HG03521 (cell line): ENCODE measurements around the gene KIF26B.
"Not testable (repeated sequence)": the region's sequence is repeated elsewhere in the genome, so short reads cannot be mapped to it uniquely, and the experiment has no call there.

Experiments used
- ATAC-seq: cut with Tn5 transposase; IDR thresholded peaks from one replicate; pipeline ENCODE4 v1.9.1; 2021; ENCODE audit warnings: mild to moderate bottlenecking, moderate library complexity; ENCODE audit not compliant: unreplicated experiment

KIF26B gene

DNA sequence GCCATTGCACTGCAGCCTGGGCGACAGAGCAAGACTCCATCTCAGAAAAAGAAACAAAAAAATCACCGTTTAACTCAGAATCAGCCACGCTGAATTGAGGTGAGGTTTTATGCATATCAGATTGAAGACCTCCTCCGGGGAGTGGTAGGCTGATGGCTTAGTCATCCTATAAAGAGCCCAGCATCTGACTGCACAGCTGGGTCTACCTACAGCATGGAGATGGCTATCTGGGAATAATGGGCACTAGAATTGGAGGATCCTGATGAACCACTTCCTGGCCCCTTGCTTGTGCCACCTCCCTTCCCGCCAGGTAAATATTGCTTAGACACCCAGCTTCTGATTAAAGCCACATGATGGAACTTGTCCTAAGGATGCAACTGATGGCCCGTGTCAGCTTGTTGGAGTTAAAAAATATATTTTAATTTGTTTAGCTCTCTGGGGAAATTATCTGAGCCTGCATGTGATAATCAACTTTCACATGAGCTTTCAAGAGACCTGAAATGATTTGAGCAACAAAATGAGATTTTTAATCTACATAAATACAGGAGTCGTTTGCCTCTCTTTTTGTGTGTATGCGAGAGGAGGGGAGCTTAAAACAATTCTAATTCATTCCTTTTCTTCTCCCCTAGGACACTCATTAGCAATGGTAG is 157.2 kb downstream of the KIF26B start:
- no peak for ATAC-seq

GRCh38 chr1:245313576-245313975 is 158.8 kb downstream of the KIF26B start:
- ATAC-seq, result no peak

GRCh38 chr1:245316784-245317183 is 162.0 kb downstream of the KIF26B start:
- ATAC-seq, result no peak

- ATAC-seq, result no peak
Measured at GRCh38 chr1:245317217-245317616, 162.4 kb downstream of the KIF26B start.

DNA sequence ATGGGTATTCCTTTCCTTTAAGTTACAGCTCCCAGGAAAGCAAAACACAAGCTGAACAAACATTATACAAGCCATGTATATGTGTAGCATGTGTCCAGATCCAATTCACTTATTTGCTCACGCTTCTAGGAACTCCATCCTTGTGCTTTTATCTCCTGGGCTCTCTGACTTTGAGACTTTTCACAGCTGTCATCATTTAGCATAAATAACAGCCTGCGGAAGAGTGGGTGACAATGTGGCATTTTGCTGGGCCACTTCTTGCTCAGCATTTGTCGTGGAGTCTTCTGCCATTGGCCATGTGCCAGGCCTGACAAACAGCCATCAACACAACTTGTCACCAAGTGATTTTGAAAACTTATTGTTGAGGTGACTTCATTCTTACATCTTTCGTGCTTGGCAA is 164.3 kb downstream of the KIF26B start:
- ATAC-seq, result no peak

DNA sequence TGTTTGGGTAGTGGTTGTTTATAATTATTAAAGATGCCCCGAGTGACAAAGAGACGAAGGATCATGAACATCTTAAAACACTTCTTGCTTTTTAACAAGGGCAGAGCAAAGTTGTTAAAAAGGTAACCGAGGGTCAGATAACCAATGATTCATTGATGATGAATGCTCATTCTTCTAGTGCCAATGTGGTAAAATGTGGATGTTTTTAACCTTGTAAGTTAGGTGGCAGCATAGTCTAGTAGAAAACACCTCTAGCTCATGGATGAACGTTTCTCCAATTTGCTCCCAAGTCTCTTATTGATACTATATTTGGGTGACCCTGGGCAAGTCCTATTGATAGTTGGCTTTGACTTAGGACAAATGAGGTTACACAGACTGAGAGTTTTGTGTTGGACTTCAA is 167.9 kb downstream of the KIF26B start:
- no peak for ATAC-seq

- not testable (repeated sequence) for ATAC-seq
Measured at GRCh38 chr1:245323765-245324164, 169.0 kb downstream of the KIF26B start.

DNA sequence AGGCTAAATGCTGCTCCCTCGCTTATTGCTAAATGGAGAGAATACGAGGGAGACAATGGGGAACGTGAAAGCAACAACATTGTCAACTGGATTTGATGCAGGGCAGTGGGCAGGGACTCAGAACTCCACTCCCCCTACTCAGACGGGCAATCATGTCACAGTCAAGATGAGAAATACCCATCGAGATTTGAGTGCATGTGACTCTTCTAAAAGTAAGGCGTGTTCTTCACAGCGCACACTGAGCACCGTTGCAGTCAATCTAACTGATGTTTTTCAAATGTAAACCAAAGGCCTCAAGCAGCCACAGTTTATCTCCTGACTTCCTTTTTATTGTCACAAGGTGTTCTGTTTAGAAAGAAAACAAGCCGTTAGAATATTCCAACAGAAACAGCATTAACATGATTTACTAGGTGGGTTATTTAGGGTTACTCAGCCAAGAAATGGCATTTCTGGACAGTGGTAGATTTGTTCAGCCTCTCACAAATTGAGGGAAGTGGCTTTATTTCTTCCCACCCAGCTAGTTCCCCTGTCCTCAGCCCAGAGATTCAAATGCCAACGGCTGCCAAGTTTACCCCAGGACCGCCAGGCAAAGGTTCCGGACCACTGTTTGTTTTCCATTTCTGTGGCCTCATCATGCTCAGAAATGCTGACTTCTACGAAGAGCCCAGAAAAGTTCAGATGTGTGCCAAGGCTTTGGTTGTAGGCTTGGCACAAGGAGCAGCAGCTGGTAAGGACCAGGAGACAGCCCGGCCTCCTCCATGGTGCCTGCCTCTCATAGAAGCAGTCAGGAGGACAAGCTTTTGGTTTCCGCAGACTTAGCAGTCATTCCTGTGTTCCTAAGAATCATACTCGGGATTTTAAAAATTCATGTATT is 171.4 kb downstream of the KIF26B start:
- no peak for ATAC-seq

- no peak for ATAC-seq
Measured at GRCh38 chr1:245327360-245327759, 172.6 kb downstream of the KIF26B start.

- ATAC-seq, result no peak
Measured at GRCh38 chr1:245327842-245328241, 173.1 kb downstream of the KIF26B start.

- no peak for ATAC-seq
Measured at GRCh38 chr1:245330951-245331350, 176.2 kb downstream of the KIF26B start.

DNA sequence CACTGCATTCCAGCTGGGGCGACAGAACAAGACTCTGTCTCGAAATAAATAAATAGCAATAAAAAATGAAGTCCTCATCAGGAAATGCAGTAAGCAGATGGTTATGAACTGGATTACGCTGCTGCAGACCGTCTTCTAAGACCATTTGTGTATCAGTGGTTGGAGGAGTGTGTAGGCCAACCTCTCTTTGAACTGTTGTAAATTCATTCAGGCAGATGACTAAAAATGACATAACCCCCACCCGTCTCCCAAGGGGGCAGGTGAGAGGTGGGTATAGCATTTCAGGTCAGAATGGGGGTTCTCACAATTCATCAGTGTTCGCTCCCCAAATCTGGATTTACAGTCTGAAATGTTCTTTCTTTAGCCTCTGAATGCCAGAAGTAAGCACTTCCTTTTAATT is 177.3 kb downstream of the KIF26B start:
- ATAC-seq, result no peak

GRCh38 chr1:245332513-245332912 is 177.7 kb downstream of the KIF26B start:
- no peak for ATAC-seq

GRCh38 chr1:245334235-245334634 is 179.4 kb downstream of the KIF26B start:
- no peak for ATAC-seq

- no peak for ATAC-seq
Measured at GRCh38 chr1:245334827-245335490, 180.2 kb downstream of the KIF26B start.

DNA sequence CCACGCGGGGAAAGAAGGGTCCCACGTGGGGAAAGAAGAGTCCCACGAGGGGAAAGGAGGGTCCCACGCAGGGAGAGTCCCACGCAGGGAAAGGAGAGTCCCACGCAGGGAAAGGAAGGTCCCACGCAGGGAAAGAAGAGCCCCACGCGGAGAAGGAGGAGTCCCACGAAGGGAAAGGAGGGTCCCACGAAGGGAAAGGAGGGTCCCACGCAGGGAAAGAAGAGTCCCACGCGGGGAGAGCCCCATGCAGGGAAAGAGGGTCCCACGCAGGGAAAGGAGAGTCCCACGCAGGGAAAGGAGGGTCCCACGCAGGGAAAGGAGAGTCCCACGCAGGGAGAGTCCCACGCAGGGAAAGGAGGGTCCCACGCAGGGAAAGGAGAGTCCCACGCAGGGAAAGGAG is 180.9 kb downstream of the KIF26B start:
- ATAC-seq, result not testable (repeated sequence)

DNA sequence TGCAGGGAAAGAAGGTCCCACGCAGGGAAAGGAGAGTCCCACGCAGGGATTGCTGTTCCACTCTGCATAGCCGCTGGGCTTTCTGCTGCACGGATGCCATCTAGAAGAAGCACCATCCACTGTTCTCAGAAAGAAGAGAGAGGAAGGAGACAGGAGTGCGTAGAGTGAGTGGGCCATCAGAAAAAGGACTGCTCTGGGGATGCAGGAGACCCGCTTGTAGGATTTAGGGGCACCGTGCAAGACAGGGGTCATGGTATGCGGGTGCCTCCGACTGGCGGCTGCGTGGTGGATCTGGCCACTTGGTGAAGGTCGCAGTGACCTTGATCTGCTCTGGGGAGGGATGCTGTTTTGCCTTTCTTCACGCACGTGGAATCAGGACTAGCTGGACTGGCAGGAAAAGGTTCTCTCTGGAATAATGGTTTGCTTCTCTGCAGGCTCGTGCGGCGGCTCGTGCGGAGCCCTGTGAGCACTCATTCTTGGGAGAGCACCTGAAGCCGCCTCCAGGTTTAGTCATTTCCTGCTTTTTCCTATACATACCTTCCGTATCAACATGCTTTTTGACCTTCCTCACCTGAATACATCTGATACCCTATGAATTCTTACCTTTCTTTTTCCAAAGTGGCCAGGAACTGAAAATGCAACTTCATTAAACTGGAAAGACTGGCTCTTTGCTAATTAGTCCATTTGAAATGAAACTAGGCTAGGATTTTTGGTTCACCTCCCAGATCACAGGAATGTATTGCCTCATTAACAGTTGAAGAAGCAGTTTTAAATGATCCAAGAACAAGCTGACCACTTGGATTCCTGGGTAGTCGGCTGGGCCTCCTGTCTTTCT is 181.6 kb downstream of the KIF26B start:
- no peak for ATAC-seq

GRCh38 chr1:245336984-245337355 is 182.2 kb downstream of the KIF26B start:
- not testable (repeated sequence) for ATAC-seq

- ATAC-seq, result no peak
Measured at GRCh38 chr1:245337829-245338484, 183.2 kb downstream of the KIF26B start.

- ATAC-seq, result no peak
Measured at GRCh38 chr1:245338485-245338877, 183.7 kb downstream of the KIF26B start.
